OCI-LY1 (cell line): ENCODE measurements around the gene ARID3A.

ENCODE experiments used
- H2AFZ ChIP-seq: fragments of 200-600 bp; sonication (generic), shearing (Covaris generic); 2 replicates; pipeline ENCODE4 v1.6.0; 2014; ENCODE audit warnings: antibody characterized with exemption, mild to moderate bottlenecking, low read length
- H3F3A ChIP-seq: fragments of 200-600 bp; sonication (generic), shearing (Covaris generic); 2 replicates; pipeline ENCODE4 v1.6.0; 2014; ENCODE audit warnings: mild to moderate bottlenecking, antibody characterized with exemption, low read length, moderate library complexity; ENCODE audit not compliant: insufficient read depth
- H3K27ac ChIP-seq: fragments of 200-600 bp; sonication (generic); 2 replicates; pipeline ENCODE4 v1.5.1; 2014; ENCODE audit warnings: low read length, mixed run types, mild to moderate bottlenecking, low read depth; ENCODE audit not compliant: poor library complexity, severe bottlenecking
- H3K27me3 ChIP-seq: fragments of 200-600 bp; sonication (generic); 2 replicates; pipeline ENCODE4 v1.6.0; 2014; ENCODE audit warnings: antibody characterized with exemption, mild to moderate bottlenecking, low read length, moderate library complexity; ENCODE audit not compliant: insufficient read depth
- H3K36me3 ChIP-seq: fragments of 200-600 bp; sonication (generic); 2 replicates; pipeline ENCODE4 v1.6.1; 2014; ENCODE audit warnings: mild to moderate bottlenecking, antibody characterized with exemption, low read length, moderate library complexity, mixed read lengths; ENCODE audit not compliant: insufficient read depth
- H3K4me1 ChIP-seq: fragments of 200-600 bp; sonication (generic); 2 replicates; pipeline ENCODE4 v1.5.1; 2014; ENCODE audit warnings: mild to moderate bottlenecking, low read length, moderate library complexity; ENCODE audit not compliant: insufficient read depth, severe bottlenecking
- H3K4me2 ChIP-seq: fragments of 200-600 bp; sonication (generic), shearing (Covaris generic); 2 replicates; pipeline ENCODE4 v1.6.1; 2014; ENCODE audit warnings: low read length
- H3K4me3 ChIP-seq: fragments of 200-600 bp; sonication (generic); 2 replicates; pipeline ENCODE4 v1.5.1; 2014; ENCODE audit warnings: low read length, low read depth, mild to moderate bottlenecking, mixed read lengths; ENCODE audit not compliant: poor library complexity, severe bottlenecking
- H3K79me2 ChIP-seq: fragments of 200-600 bp; shearing (Covaris generic); 2 replicates; pipeline ENCODE4 v1.6.1; 2016; ENCODE audit warnings: mixed run types, low read length, mixed read lengths; ENCODE audit not compliant: insufficient read depth
- H3K9ac ChIP-seq: fragments of 200-600 bp; sonication (generic), shearing (Covaris generic); 2 replicates; pipeline ENCODE4 v1.6.1; 2014; ENCODE audit warnings: mild to moderate bottlenecking, low read length, mixed read lengths
- H3K9me2 ChIP-seq: fragments of 200-600 bp; sonication (generic), shearing (Covaris generic); 2 replicates; pipeline ENCODE4 v1.6.1; 2014; ENCODE audit warnings: low read depth, mild to moderate bottlenecking, low read length, mixed read lengths
- H3K9me3 ChIP-seq: fragments of 200-600 bp; shearing (Covaris generic); 2 replicates; pipeline ENCODE4 v1.6.1; 2014; ENCODE audit warnings: low read length, mixed read lengths
- H4K20me1 ChIP-seq: fragments of 200-600 bp; sonication (generic), shearing (Covaris generic); 2 replicates; pipeline ENCODE4 v1.6.0; 2016; ENCODE audit warnings: mild to moderate bottlenecking, low read length; ENCODE audit not compliant: insufficient read depth
- EZH2 ChIP-seq: fragments of 200-600 bp; sonication (generic), shearing (Covaris generic); IDR thresholded peaks from 2 replicates; pipeline ENCODE4 v1.8.0; 2017; ENCODE audit warnings: borderline replicate concordance, mixed run types, mild to moderate bottlenecking, antibody characterized with exemption, low read length, moderate library complexity, mixed read lengths
- TF ChIP-seq, protein P1 (sequence below): fragments of 200-600 bp; sonication (generic), shearing (Covaris generic); IDR thresholded peaks from 2 replicates; pipeline ENCODE4 v1.5.1; 2017; ENCODE audit warnings: mild to moderate bottlenecking, antibody characterized with exemption, low read length, moderate library complexity, mixed read lengths

The ARID3A gene

GRCh38 chr19:961866-962620, 36.2 kb downstream of the ARID3A start:
- H3K9me2 ChIP-seq, result no peaks in the 10 kb centered on the region
- H3K36me3 ChIP-seq, result no peaks in the 10 kb centered on the region
- H3K9me3 ChIP-seq, result no peaks in the 10 kb centered on the region
- H3K4me3 ChIP-seq, result no peak overlapping the region
- H3K79me2 ChIP-seq, result no peaks in the 10 kb centered on the region
- H4K20me1 ChIP-seq, result no peaks in the 10 kb centered on the region
- H2AFZ ChIP-seq, result no peak overlapping the region
- H3K4me1 ChIP-seq, result no peaks in the 10 kb centered on the region
- no peak overlapping the region for H3K4me2 ChIP-seq
- no peak for TF ChIP-seq EZH2
- TF ChIP-seq, protein P1, sequence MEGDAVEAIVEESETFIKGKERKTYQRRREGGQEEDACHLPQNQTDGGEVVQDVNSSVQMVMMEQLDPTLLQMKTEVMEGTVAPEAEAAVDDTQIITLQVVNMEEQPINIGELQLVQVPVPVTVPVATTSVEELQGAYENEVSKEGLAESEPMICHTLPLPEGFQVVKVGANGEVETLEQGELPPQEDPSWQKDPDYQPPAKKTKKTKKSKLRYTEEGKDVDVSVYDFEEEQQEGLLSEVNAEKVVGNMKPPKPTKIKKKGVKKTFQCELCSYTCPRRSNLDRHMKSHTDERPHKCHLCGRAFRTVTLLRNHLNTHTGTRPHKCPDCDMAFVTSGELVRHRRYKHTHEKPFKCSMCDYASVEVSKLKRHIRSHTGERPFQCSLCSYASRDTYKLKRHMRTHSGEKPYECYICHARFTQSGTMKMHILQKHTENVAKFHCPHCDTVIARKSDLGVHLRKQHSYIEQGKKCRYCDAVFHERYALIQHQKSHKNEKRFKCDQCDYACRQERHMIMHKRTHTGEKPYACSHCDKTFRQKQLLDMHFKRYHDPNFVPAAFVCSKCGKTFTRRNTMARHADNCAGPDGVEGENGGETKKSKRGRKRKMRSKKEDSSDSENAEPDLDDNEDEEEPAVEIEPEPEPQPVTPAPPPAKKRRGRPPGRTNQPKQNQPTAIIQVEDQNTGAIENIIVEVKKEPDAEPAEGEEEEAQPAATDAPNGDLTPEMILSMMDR, result no peak
- H3K27ac ChIP-seq, result no peak overlapping the region
- no peaks in the 10 kb centered on the region for H3F3A ChIP-seq
- H3K27me3 ChIP-seq, result 0 out of 2 replicates have a peak, but pooled peaks cover 15% of the 10 kb centered on the region
- no peak overlapping the region for H3K9ac ChIP-seq

DNA sequence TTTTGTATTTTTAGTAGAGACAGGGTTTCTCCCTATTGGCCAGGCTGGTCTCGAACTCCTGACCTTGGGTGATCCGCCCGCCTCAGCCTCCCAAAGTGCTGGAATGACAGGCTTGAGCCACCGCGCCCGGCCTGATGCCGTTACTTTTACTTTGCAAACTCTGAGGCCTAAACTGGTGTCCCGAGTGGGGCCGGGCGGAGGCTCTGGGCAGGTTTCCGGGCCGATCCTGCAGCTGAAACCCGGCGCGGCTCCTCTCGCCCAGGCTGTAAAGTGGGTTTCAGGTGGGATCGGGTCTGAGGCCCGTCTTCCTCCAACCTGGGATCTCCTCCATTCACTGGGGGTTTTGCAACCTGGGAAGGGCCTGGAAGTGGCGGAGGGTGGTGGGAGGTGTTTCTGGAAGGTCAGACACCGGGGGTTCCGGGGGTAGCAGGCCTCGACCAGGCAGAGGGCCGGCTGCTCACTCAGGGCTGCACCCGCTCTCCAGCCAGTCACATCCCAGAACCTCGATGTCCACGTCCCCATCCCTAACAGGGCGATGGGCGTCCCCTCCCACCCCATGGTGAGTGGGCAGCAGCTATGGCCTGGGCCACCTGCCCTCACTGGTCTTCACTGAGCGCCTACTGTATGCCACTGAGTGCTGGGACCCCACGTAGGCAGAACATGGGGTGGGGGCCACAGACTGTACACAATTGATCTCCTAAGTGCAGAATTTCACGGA, 37.0 kb downstream of the ARID3A start:
- no peaks in the 10 kb centered on the region for H3K36me3 ChIP-seq
- H3K9ac ChIP-seq, result no peak overlapping the region
- no peak overlapping the region for H2AFZ ChIP-seq
- no peak overlapping the region for H3K4me3 ChIP-seq
- H3K27me3 ChIP-seq, result 0 out of 2 replicates have a peak, but pooled peaks cover 15% of the 10 kb centered on the region
- no peaks in the 10 kb centered on the region for H3K4me1 ChIP-seq
- H3K9me3 ChIP-seq, result no peaks in the 10 kb centered on the region
- H3K27ac ChIP-seq, result no peak overlapping the region
- no peaks in the 10 kb centered on the region for H3F3A ChIP-seq
- no peaks in the 10 kb centered on the region for H4K20me1 ChIP-seq
- TF ChIP-seq, protein P1, result no peak
- TF ChIP-seq EZH2, result no peak
- H3K79me2 ChIP-seq, result no peaks in the 10 kb centered on the region
- no peaks in the 10 kb centered on the region for H3K9me2 ChIP-seq
- H3K4me2 ChIP-seq, result no peak overlapping the region

DNA sequence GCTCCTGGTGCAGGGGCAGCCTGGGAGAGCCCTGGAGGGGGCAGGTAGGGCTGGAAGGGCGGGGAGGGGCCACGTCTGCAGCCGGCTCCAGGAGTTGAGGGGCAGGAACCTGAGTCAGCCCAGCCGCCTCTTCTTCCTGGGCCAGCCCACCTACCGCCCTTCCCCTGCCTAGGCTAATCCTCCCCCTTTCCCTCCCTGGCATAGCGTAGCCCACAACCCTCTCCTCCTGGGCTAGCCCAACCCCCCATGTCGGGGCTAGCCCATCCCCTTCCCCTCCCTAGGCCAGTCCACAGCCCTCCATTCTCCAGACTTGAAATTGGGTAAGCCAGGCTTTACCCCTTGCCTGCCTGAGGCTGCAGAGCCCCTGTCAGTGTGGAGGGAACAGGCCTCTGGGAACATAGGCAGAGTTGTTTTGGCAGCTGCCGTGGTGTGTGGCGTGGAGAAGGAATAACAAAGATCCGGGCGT, 37.7 kb downstream of the ARID3A start:
- Histone ChIP-seq H2AFZ (no peak overlapping the region), H3K9me2 (no peaks in the 10 kb centered on the region), H3K4me2 (no peak overlapping the region), H3K4me3 (no peak overlapping the region), H4K20me1 (no peaks in the 10 kb centered on the region), H3K36me3 (no peaks in the 10 kb centered on the region), H3K79me2 (no peaks in the 10 kb centered on the region), H3K27me3 (0 out of 2 replicates have a peak, but pooled peaks cover 15% of the 10 kb centered on the region), H3K9ac (no peak overlapping the region), H3F3A (no peaks in the 10 kb centered on the region), H3K27ac (no peak overlapping the region), H3K9me3 (no peaks in the 10 kb centered on the region), H3K4me1 (no peaks in the 10 kb centered on the region)
- TF ChIP-seq, protein P1, result no peak
- TF ChIP-seq EZH2, result no peak
